ENCODE data around the gene PIN1. TPM values are rescaled to one million over a fixed set of nuclear protein-coding genes. Genes with fewer than 3 reads are reported as not detected.

The PIN1 gene
- total RNA-seq, 4 donors from 2014 or later: 137 to 160 (median 153) TPM

DNA sequence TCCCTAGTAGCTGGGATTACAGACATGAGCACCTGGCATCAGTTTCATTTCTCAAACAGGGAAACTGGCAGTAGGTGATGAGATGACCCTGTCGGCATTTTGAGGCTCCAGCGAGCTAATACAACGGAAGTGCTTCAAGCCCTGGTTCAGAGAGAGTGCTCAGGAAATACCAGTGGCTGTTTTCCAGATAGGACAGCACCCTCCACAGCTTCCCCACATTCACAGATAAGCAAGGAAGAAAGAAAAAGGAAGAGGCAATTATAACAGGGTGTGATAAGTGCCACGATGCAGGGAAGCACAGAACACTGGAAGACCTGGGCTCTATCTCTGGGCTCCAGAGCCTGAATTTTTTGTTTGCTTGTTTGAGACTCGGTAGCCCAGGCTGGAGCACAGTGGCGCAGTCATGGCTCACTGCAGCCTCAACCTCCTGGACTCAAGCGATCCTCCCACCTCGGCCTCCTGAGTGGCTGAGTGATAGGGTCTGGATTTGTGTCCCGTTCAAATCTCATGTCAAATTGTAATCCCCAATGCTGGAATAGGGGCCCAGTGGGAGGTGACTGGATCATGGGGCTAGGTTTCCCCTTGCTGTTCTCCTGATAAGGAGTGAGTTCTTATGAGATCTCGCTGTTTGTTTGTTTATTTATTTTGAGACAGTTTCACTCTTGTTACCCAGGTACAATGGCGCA lies 43.5 kb downstream of the PIN1 start:
- no peak overlapping the region for H3K27ac ChIP-seq
- H3K4me1 ChIP-seq: no peaks in the 10 kb centered on the region
- no peaks in the 10 kb centered on the region for H3K36me3 ChIP-seq
- 78 to 85% methylated on average over 7 to 8 of the region's 11 CpGs for WGBS, 2 donors (ENCODE audit: low coverage in 1 of 2)
- no peak overlapping the region for H3K4me3 ChIP-seq
- ATAC-seq: no peak
- H3K27me3 ChIP-seq: peaks cover 53% of the 10 kb centered on the region
- TF ChIP-seq POLR2AphosphoS5 (IDR thresholded peaks at IDR 0.05) (no peak), POLR2A (IDR thresholded peaks at IDR 0.05) (no peak), EP300 (IDR thresholded peaks at IDR 0.05) (no peak)
- TF ChIP-seq, protein P1, sequence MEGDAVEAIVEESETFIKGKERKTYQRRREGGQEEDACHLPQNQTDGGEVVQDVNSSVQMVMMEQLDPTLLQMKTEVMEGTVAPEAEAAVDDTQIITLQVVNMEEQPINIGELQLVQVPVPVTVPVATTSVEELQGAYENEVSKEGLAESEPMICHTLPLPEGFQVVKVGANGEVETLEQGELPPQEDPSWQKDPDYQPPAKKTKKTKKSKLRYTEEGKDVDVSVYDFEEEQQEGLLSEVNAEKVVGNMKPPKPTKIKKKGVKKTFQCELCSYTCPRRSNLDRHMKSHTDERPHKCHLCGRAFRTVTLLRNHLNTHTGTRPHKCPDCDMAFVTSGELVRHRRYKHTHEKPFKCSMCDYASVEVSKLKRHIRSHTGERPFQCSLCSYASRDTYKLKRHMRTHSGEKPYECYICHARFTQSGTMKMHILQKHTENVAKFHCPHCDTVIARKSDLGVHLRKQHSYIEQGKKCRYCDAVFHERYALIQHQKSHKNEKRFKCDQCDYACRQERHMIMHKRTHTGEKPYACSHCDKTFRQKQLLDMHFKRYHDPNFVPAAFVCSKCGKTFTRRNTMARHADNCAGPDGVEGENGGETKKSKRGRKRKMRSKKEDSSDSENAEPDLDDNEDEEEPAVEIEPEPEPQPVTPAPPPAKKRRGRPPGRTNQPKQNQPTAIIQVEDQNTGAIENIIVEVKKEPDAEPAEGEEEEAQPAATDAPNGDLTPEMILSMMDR (IDR thresholded peaks at IDR 0.05): no peak
- H3K9me3 ChIP-seq: no peaks in the 10 kb centered on the region

DNA sequence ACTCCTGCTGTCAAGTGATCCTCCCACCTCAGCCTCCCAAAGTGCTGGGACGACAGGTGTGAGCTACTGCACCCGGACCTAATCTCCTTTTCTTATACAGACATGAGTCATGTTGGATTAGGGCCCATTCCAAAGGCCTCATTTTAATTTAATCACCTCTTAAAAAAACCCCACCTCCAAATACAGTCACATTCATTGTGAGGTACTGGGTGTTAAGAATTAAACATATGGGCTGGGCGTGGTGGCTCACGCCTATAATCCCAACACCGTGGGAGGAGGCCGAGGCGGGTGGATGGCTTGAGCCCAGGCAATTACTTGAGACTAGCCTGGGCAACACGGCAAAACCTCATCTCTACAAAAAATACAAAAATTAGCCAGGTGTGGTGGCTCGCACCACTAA lies 46.6 kb downstream of the PIN1 start:
- ATAC-seq: no peak
- Histone ChIP-seq H3K27ac (no peak overlapping the region), H3K9me3 (no peaks in the 10 kb centered on the region), H3K4me1 (no peaks in the 10 kb centered on the region), H3K27me3 (peaks cover 61% of the 10 kb centered on the region), H3K4me3 (no peak overlapping the region), H3K36me3 (no peaks in the 10 kb centered on the region)
- 40 to 60% methylated on average over 1 to 3 of the region's 9 CpGs for WGBS, 2 donors (ENCODE audit: low coverage in 1 of 2)
- TF ChIP-seq EP300 (IDR thresholded peaks at IDR 0.05) (no peak), POLR2AphosphoS5 (IDR thresholded peaks at IDR 0.05) (no peak), POLR2A (IDR thresholded peaks at IDR 0.05) (no peak)
- TF ChIP-seq, protein P1 (IDR thresholded peaks at IDR 0.05): no peak

DNA sequence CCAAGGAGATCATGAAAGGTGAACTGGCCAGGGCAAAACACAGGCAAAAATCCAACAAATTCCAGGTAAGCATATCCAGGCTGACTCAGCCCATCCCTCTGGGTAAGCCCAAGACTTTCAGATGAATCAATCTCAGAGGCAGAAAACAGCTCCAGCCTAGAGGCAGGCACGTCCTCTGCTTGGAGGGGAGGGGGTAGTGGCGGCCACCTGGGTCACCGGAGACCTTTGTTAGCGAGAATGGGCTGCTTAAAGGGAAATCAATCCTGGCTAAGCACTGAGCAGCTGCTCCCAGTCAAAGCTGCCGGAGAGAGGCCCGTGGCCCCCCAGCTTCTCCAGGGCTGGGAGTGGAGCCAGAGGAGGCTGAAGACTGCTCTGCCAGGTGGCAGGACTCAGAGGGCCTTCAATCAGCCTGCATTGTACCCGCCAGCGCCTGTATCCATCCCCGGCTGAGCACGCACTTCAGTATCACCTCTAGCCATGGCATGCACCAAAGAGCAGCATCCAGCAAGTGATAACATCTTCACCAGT lies 48.2 kb downstream of the PIN1 start:
- H3K9me3 ChIP-seq: no peaks in the 10 kb centered on the region
- H3K27ac ChIP-seq: no peak overlapping the region
- 38% methylated on average over 6 of the region's 10 CpGs; no CpG with 5 or more reads in 1 of the 2 donors for WGBS, 2 donors (ENCODE audit: low coverage in 1 of 2)
- peaks cover 61% of the 10 kb centered on the region for H3K27me3 ChIP-seq
- no peak for ATAC-seq
- no peak for TF ChIP-seq POLR2A (IDR thresholded peaks at IDR 0.05)
- no peak for TF ChIP-seq POLR2AphosphoS5 (IDR thresholded peaks at IDR 0.05)
- TF ChIP-seq, protein P1 (IDR thresholded peaks at IDR 0.05): no peak
- no peak for TF ChIP-seq EP300 (IDR thresholded peaks at IDR 0.05)
- no peak overlapping the region for H3K4me3 ChIP-seq
- no peaks in the 10 kb centered on the region for H3K4me1 ChIP-seq
- H3K36me3 ChIP-seq: no peaks in the 10 kb centered on the region

DNA sequence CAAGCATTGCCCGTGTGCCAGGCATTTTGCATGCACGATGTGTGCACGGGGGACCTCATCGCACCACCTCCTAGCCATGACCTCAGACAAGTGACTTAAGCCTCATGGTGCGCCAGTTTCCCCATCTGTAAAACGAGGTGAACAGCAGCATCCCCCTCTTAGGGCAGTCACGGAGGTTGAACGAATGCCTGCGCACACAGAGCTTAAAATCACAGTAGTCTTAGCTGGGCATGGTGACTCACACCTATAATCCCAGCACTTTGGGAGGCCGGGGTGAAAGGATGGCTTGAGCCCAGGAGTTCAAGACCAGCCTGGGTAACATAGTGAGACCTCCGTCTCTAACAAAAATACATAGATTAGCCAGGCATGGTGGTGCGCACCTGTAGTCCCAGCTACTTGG lies 48.6 kb downstream of the PIN1 start:
- Histone ChIP-seq H3K27ac (no peak overlapping the region), H3K36me3 (no peaks in the 10 kb centered on the region), H3K4me3 (no peak overlapping the region), H3K9me3 (no peaks in the 10 kb centered on the region), H3K4me1 (no peaks in the 10 kb centered on the region), H3K27me3 (peaks cover 57% of the 10 kb centered on the region)
- TF ChIP-seq EP300 (IDR thresholded peaks at IDR 0.05): no peak
- TF ChIP-seq POLR2AphosphoS5 (IDR thresholded peaks at IDR 0.05): no peak
- TF ChIP-seq POLR2A (IDR thresholded peaks at IDR 0.05): no peak
- TF ChIP-seq, protein P1 (IDR thresholded peaks at IDR 0.05): no peak
- no CpG with 5 or more reads among the region's 12 CpGs for WGBS, 2 donors (ENCODE audit: low coverage in 1 of 2)
- no peak for ATAC-seq

DNA sequence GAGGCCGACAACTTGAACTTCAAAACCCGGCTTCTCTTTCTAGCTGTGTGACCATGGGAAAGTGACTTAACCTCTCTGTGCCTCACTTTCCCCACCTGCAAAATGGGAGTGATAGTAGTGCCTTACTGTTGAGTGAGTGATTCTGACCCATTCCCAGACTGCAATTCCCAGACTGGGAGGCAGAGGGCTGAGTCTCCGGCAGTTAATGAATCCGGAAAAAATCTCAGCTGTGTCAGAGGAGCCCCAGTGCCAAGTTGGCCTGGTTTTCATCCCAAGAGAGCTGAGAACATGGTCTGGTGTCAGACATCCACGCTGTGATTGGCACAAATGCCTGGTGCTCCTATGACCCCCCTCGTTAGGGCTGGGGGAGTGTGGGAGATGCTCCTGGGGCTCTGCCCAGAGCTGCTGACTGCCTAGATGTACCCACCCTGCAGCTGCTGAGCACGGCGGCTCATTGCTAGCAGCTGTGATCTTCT lies 50.0 kb downstream of the PIN1 start:
- H3K36me3 ChIP-seq: no peaks in the 10 kb centered on the region
- ATAC-seq: peak; percentile 46
- 14 to 44% methylated on average over 2 to 3 of the region's 8 CpGs for WGBS, 2 donors (ENCODE audit: low coverage in 1 of 2)

More for the DNA sequence above, 50.0 kb downstream of the PIN1 start:
- H3K4me1 ChIP-seq: no peaks in the 10 kb centered on the region
- no peak overlapping the region for H3K4me3 ChIP-seq
- H3K9me3 ChIP-seq: no peaks in the 10 kb centered on the region
- peaks cover 51% of the 10 kb centered on the region for H3K27me3 ChIP-seq
- TF ChIP-seq EP300 (IDR thresholded peaks at IDR 0.05): no peak
- TF ChIP-seq, protein P1 (IDR thresholded peaks at IDR 0.05): peak in 3 of 4 experiments; percentile 15 to 38 (median 31)
- H3K27ac ChIP-seq: no peak overlapping the region

Data from gastroesophageal sphincter (tissue), 4 donors.